Right atrium auricular region (tissue), 2 donors: ENCODE data around the gene ARHGAP5. TPM values are rescaled to one million over a fixed set of nuclear protein-coding genes. Genes with fewer than 3 reads are reported as not detected.

ENCODE experiments used
- DNase-seq: peaks from one replicate; pipeline ENCODE4 v3.0.0-alpha.2; 2019; ENCODE audit warnings: low spot score
- H3K27ac ChIP-seq, 2 donors: fragments of 200-600 bp; sonication (generic); 1 replicate in 1 of 2; 2 replicates in 1 of 2; pipeline ENCODE4 v1.5.1; 2016 to 2019
- H3K27me3 ChIP-seq, 2 donors: fragments of 200-600 bp; sonication (generic); one replicate each; pipeline versions ENCODE4 v1.5.1 to v1.6.0; 2017 to 2019
- H3K36me3 ChIP-seq: fragments of 200-600 bp; sonication (generic); one replicate; pipeline ENCODE4 v1.5.1; 2016
- H3K4me1 ChIP-seq, 2 donors: fragments of 200-600 bp; sonication (generic); one replicate each; pipeline versions ENCODE4 v1.5.1 to v1.6.0; 2017 to 2019
- H3K4me3 ChIP-seq, 2 donors: fragments of 200-600 bp; sonication (generic); 1 replicate in 1 of 2; 2 replicates in 1 of 2; pipeline ENCODE4 v1.5.1; 2017 to 2019; ENCODE audit warnings: mild to moderate bottlenecking in 1 of 2, moderate library complexity in 1 of 2
- H3K9me3 ChIP-seq, 2 donors: fragments of 200-600 bp; sonication (generic); one replicate each; pipeline ENCODE4 v1.5.1; 2019
- CTCF ChIP-seq, 2 donors: fragments of 200-600 bp; sonication (generic); IDR thresholded peaks; one replicate each; pipeline ENCODE4 v1.5.1; 2019; ENCODE audit warnings: antibody characterized with exemption in 2 of 2
- total RNA-seq, 2 donors: library from RNA; depleted of rRNA; stranded (reverse); fragments of >200 nt; gene quantifications; one replicate each; pipeline ENCODE4 v1.1.0, GENCODE V29; 2016

ARHGAP5 gene
- total RNA-seq, 2 donors from 2014 or later: 145 to 160 TPM

GRCh38 chr14:32076278-32077080, 625 bp upstream of the ARHGAP5 start:
- peaks cover 0 to 54% of the 10 kb centered on the region in 2 donors for H3K4me1 ChIP-seq
- TF ChIP-seq CTCF (IDR thresholded peaks at IDR 0.05): no peak
- no peaks in the 10 kb centered on the region for H3K36me3 ChIP-seq
- H3K27me3 ChIP-seq: no peaks in the 10 kb centered on the region
- H3K4me3 ChIP-seq: peak overlapping the region; percentile 89 to 98
- H3K9me3 ChIP-seq: no peaks in the 10 kb centered on the region
- peak; percentile 92 for DNase-seq
- H3K27ac ChIP-seq: peak overlapping the region; percentile 96 to 100

- Histone ChIP-seq H3K9me3 (no peaks in the 10 kb centered on the region), H3K4me3 (peak overlapping the region; percentile 89 to 98), H3K4me1 (peaks cover 0 to 64% of the 10 kb centered on the region in 2 donors), H3K27ac (peak overlapping the region; percentile 96 to 100), H3K27me3 (no peaks in the 10 kb centered on the region), H3K36me3 (no peaks in the 10 kb centered on the region)
- no peak for TF ChIP-seq CTCF (IDR thresholded peaks at IDR 0.05)
- peak; percentile 63 for DNase-seq
Measured at GRCh38 chr14:32078023-32078857, 1.1 kb downstream of the ARHGAP5 start.

- H3K27ac ChIP-seq: peak overlapping the region; percentile 96 to 100
- peaks cover 0 to 64% of the 10 kb centered on the region in 2 donors for H3K4me1 ChIP-seq
Measured at GRCh38 chr14:32078858-32079216, 1.7 kb downstream of the ARHGAP5 start.

GRCh38 chr14:32079264-32079663, 2.2 kb downstream of the ARHGAP5 start:
- no peaks in the 10 kb centered on the region for H3K27me3 ChIP-seq
- peaks cover 0 to 64% of the 10 kb centered on the region in 2 donors for H3K4me1 ChIP-seq
- peak overlapping the region; percentile 89 to 98 for H3K4me3 ChIP-seq
- TF ChIP-seq CTCF (IDR thresholded peaks at IDR 0.05): no peak
- H3K36me3 ChIP-seq: no peaks in the 10 kb centered on the region
- no peak for DNase-seq
- no peaks in the 10 kb centered on the region for H3K9me3 ChIP-seq
- peak overlapping the region; percentile 96 to 100 for H3K27ac ChIP-seq

More at GRCh38 chr14:32078858-32079216, 1.7 kb downstream of the ARHGAP5 start:
- H3K27me3 ChIP-seq: no peaks in the 10 kb centered on the region
- TF ChIP-seq CTCF (IDR thresholded peaks at IDR 0.05): no peak
- no peaks in the 10 kb centered on the region for H3K9me3 ChIP-seq
- DNase-seq: no peak
- peak overlapping the region; percentile 89 to 98 for H3K4me3 ChIP-seq
- no peaks in the 10 kb centered on the region for H3K36me3 ChIP-seq

GRCh38 chr14:32080001-32080510, 3.0 kb downstream of the ARHGAP5 start:
- H3K27ac ChIP-seq: peak overlapping the region in 1 of 2 donors; percentile 96
- DNase-seq: no peak
- H3K4me1 ChIP-seq: peaks cover 0 to 60% of the 10 kb centered on the region in 2 donors
- no peaks in the 10 kb centered on the region for H3K27me3 ChIP-seq
- H3K4me3 ChIP-seq: no peak overlapping the region
- no peak for TF ChIP-seq CTCF (IDR thresholded peaks at IDR 0.05)
- no peaks in the 10 kb centered on the region for H3K9me3 ChIP-seq
- no peaks in the 10 kb centered on the region for H3K36me3 ChIP-seq
